Right lobe of liver (tissue), 6 donors: ENCODE results near the gene PPM1L. TPM values are rescaled to one million over a fixed set of nuclear protein-coding genes. Genes with fewer than 3 reads are reported as not detected.

Experiments used
- ATAC-seq, 4 donors: fragments of 200-7000 bp; cut with Tn5 transposase; one replicate each; pipeline ENCODE4 v1.9.1; 2020; ENCODE audit warnings: mild to moderate bottlenecking in 4 of 4, moderate library complexity in 4 of 4
- DNase-seq, 3 donors: peaks; one replicate each; pipeline ENCODE4 v3.0.0-alpha.2; 2020
- H3K27ac ChIP-seq, 3 donors: fragments of 200-600 bp; one replicate each; pipeline ENCODE4 v1.8.0; 2022
- H3K27me3 ChIP-seq, 2 donors: fragments of 200-600 bp; one replicate each; pipeline ENCODE4 v1.8.0; 2022
- H3K36me3 ChIP-seq, 4 donors: fragments of 200-600 bp; sonication (generic) in 1 of 4; one replicate each; pipeline versions ENCODE4 v1.5.1 to v1.8.0; 2017 to 2022; ENCODE audit warnings: control low read depth in 1 of 4
- H3K4me1 ChIP-seq, 4 donors: fragments of 200-600 bp; sonication (generic) in 1 of 4; one replicate each; pipeline versions ENCODE4 v1.5.1 to v1.8.0; 2017 to 2022; ENCODE audit warnings: control low read depth in 1 of 4
- H3K4me3 ChIP-seq, 3 donors: fragments of 200-600 bp; one replicate each; pipeline ENCODE4 v1.8.0; 2022
- H3K9me3 ChIP-seq, 4 donors: fragments of 200-600 bp; sonication (generic) in 1 of 4; one replicate each; pipeline versions ENCODE4 v1.5.1 to v1.8.0; 2017 to 2022; ENCODE audit warnings: control low read depth in 1 of 4
- POLR2A ChIP-seq: fragments of 450-650 bp; IDR thresholded peaks from one replicate; pipeline ENCODE4 v1.6.1; 2017; ENCODE audit warnings: antibody characterized with exemption, mild to moderate bottlenecking
- WGBS: methylation state at CpG from one replicate; pipeline ENCODE4 v1.1.6; 2018; ENCODE audit warnings: low coverage, low lambda C conversion rate; ENCODE audit not compliant: insufficient coverage; ENCODE audit errors: missing lambda C conversion rate; 5-methylcytosine and 5-hydroxymethylcytosine counted together
- intact Hi-C, 2 donors: fragments of 100-400 bp; cut with DNase I; formaldehyde crosslinking; loops; one replicate each; pipeline versions ENCODE4 v1.11.2 to v1.14.1; 2022
- total RNA-seq, 6 experiments: library from RNA; depleted of rRNA in 2 of 6; stranded (reverse); fragments of >200 nt in 2 of 6; fragmentation: NEBNext Ultra II Directional in 3 of 6; extraction: Animal tissue kit (Norgen Biotek cat#: 25700) in 3 of 6; gene quantifications; one replicate each; pipeline versions ENCODE4 v1.1.0 to v1.2.4, GENCODE V29; 2016 to 2023
- TF ChIP-seq, protein P1 (sequence below), 4 donors: fragments of 200-600 bp in 3 of 4; fragments of 450-650 bp in 1 of 4; IDR thresholded peaks; one replicate each; pipeline versions ENCODE4 v1.5.1 to v1.8.0; 2016 to 2022; ENCODE audit warnings: antibody characterized with exemption in 4 of 4, mild to moderate bottlenecking in 2 of 4
- donor health status: DM: no; HTN: yes; CAD: no.
- donor health status: DM: no; HTN: no; CAD: no.
- donor health status: DM: no; HTN: no; CAD: no.
- donor health status: DM: no; HTN: yes; CAD: no.
- donor health status: DM: no; HTN: yes; CAD: no.

The PPM1L gene
- total RNA-seq, 6 experiments from 2014 or later: 6.9 to 25.4 (median 14.7) TPM

DNA sequence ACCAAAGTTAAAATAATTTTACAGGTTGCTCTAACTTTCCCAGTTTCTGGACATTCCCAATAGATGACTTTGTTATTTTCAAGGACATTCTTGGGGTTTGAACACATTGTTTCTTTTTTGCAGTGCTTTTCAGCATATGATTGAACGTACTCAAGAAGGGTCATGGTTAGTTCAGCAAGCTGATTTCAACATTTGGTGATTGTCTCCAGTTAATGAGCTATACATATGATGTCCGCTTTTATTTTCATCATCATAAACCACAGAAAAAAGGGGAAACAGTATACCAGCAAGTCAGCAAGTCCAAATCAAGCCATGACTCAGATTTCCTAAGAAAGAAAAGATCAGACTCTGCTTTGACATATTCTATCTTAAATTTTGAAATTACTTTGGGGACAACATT lies 279.7 kb downstream of the PPM1L start:
- Histone ChIP-seq H3K9me3 (no peaks in the 10 kb centered on the region), H3K4me3 (no peak overlapping the region), H3K36me3 (no peaks in the 10 kb centered on the region), H3K27ac (no peak overlapping the region), H3K4me1 (peaks cover 0 to 5% (median 0%) of the 10 kb centered on the region in 4 donors), H3K27me3 (no peaks in the 10 kb centered on the region)
- TF ChIP-seq POLR2A: no peak
- TF ChIP-seq, protein P1, sequence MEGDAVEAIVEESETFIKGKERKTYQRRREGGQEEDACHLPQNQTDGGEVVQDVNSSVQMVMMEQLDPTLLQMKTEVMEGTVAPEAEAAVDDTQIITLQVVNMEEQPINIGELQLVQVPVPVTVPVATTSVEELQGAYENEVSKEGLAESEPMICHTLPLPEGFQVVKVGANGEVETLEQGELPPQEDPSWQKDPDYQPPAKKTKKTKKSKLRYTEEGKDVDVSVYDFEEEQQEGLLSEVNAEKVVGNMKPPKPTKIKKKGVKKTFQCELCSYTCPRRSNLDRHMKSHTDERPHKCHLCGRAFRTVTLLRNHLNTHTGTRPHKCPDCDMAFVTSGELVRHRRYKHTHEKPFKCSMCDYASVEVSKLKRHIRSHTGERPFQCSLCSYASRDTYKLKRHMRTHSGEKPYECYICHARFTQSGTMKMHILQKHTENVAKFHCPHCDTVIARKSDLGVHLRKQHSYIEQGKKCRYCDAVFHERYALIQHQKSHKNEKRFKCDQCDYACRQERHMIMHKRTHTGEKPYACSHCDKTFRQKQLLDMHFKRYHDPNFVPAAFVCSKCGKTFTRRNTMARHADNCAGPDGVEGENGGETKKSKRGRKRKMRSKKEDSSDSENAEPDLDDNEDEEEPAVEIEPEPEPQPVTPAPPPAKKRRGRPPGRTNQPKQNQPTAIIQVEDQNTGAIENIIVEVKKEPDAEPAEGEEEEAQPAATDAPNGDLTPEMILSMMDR (IDR thresholded peaks at IDR 0.05): no peak
- ATAC-seq: peak; percentile 39 to 65 (median 48)
- no peak for DNase-seq
- 43% methylated on average over 2 of the region's 2 CpGs for WGBS
- intact Hi-C loops: no loop called here

DNA sequence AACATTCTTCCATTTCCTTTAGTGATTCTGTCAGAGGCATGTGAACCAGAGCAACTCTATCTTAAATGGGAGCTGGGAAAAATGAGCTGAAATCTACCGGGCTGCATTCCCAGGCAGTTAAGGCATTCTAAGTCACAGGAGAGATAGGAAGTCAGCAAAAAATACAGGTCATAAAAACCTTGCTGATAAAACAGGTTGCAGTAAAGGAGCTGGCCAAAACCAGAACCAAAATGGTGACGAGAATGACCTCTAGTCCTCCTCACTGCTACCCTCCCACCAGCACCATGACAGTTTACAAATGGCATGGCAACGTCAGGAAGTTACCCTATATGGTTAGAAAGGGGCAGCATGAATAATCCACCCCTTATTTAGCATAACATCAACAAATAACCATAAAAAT lies 282.7 kb downstream of the PPM1L start:
- H3K27ac ChIP-seq: no peak overlapping the region
- ATAC-seq: no peak
- H3K4me1 ChIP-seq: peaks cover 0 to 12% (median 0%) of the 10 kb centered on the region in 4 donors
- TF ChIP-seq POLR2A: no peak
- TF ChIP-seq, protein P1 (IDR thresholded peaks at IDR 0.05): no peak
- H3K36me3 ChIP-seq: no peaks in the 10 kb centered on the region
- DNase-seq: no peak
- H3K9me3 ChIP-seq: no peaks in the 10 kb centered on the region
- H3K4me3 ChIP-seq: no peak overlapping the region
- intact Hi-C loops: no loop called here
- H3K27me3 ChIP-seq: no peaks in the 10 kb centered on the region
- WGBS: 46% methylated on average over 2 of the region's 3 CpGs

DNA sequence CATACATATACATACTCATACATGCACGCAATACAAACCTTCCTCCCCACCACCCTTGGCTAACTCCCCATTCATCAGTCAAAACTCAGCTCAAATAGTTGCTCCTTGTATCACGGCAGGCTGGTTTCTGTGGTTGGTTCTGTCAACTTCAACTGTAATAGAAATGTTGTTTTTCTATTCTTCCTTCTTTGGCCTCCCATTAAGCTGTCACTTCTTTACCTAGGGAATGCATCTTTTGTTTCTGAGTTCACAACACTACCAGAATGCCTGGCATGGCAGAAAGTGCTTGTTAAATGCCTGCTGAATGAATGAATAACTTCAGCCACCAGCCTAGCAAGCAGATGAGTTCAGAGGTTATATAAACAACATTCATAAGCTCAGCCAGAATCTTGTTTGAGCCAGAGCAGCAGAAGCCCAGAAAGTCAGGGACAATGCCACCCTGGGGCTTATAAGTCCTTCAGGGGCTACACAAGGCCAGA lies 286.0 kb downstream of the PPM1L start:
- peak overlapping the region in 2 of 3 donors; percentile 23 to 76 for H3K27ac ChIP-seq

DNA sequence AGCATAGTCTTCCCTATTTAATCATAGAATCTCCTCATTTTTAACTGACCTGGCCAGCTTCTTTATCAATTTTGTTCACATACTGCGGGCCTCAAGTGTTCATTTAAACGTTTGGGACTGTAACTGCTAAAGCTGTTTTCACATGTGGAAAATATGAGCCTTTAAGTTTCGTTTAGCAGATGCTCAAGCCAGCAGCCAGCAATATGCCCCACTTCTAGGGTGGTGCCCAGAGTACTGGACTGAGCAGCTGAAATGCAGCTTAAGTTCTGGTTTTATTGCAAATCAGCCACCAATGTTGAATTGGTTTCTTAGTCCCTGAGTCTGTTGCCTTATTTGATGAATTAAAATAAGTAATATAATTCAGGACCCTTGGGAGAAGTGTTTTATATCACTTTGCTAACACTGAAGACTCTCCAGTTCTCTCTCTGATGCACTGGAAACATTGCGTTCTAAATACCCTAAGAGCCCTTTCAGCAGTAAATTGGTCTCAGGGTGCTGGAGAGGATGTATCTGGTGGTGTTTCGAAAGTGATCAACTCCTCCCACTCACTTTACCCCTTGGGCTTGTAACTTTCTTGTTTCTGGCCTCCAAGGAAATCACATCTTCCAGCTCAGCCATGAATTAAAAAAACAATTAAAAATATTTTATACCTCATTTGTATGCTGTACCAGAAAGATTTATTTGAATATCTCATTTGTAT lies 287.5 kb downstream of the PPM1L start:
- ATAC-seq: no peak
- H3K27me3 ChIP-seq: no peaks in the 10 kb centered on the region
- H3K4me1 ChIP-seq: peaks cover 0 to 12% (median 0%) of the 10 kb centered on the region in 4 donors
- H3K27ac ChIP-seq: no peak overlapping the region
- H3K36me3 ChIP-seq: no peaks in the 10 kb centered on the region
- TF ChIP-seq, protein P1 (IDR thresholded peaks at IDR 0.05): no peak
- TF ChIP-seq POLR2A: no peak
- H3K9me3 ChIP-seq: no peaks in the 10 kb centered on the region
- 84% methylated on average over 5 of the region's 5 CpGs for WGBS
- intact Hi-C loops: no loop called here
- no peak overlapping the region for H3K4me3 ChIP-seq
- DNase-seq: no peak

More for the DNA sequence above, 286.0 kb downstream of the PPM1L start:
- Histone ChIP-seq H3K27me3 (no peaks in the 10 kb centered on the region), H3K4me3 (no peak overlapping the region), H3K9me3 (no peaks in the 10 kb centered on the region), H3K36me3 (no peaks in the 10 kb centered on the region), H3K4me1 (peaks cover 0 to 12% (median 0%) of the 10 kb centered on the region in 4 donors)
- TF ChIP-seq POLR2A: no peak
- TF ChIP-seq, protein P1 (IDR thresholded peaks at IDR 0.05): no peak
- DNase-seq (peak in 1 of 3 donors; percentile 60), ATAC-seq (peak; percentile 100)
- intact Hi-C loops: no loop called here
- WGBS: 59% methylated on average over 2 of the region's 2 CpGs
